IMR-90 (cell line): Measurements from ENCODE around the gene MYO1C. TPM values are rescaled to one million over a fixed set of nuclear protein-coding genes. Genes with fewer than 3 reads are reported as not detected.

Experiments used
- ATAC-seq: fragments of 200-7000 bp; cut with Tn5 transposase; 2 replicates; pipeline ENCODE4 v1.9.1; 2020; ENCODE audit warnings: low read depth, mild to moderate bottlenecking, moderate library complexity
- BruUV-seq: library from RNA; stranded (reverse); fragments of 400-500 nt; replicated peaks from 2 replicates; lab custom pipeline; 2021; lab: Mats Ljungman, UMichigan
- CTCF ChIA-PET: fragments of 300-600 bp; formaldehyde crosslinking; extraction: SDS; loops from one replicate; lab custom pipeline; 2021; ENCODE audit warnings: antibody characterized with exemption; lab: Yijun Ruan, JAX
- POLR2A ChIA-PET: fragments of 300-600 bp; sonication (Branson Sonifier 250); formaldehyde crosslinking; loops from one replicate; lab custom pipeline; 2022; ENCODE audit warnings: antibody characterized with exemption; ENCODE audit not compliant: unreplicated experiment; lab: Charles Lee
- DNase-seq: peaks from one replicate; pipeline ENCODE4 v3.0.0; 2013
- H2AFZ ChIP-seq: replicated peaks from 2 replicates; pipeline ENCODE3; 2013; ENCODE audit warnings: low read length, mild to moderate bottlenecking; ENCODE audit not compliant: poor library complexity
- H2AK5ac ChIP-seq: 2 replicates; pipeline ENCODE4 v1.6.1; 2013; ENCODE audit warnings: low read depth, low read length, inconsistent platforms
- H2AK9ac ChIP-seq: replicated peaks from 2 replicates; pipeline ENCODE3; 2013; ENCODE audit warnings: mild to moderate bottlenecking, low read depth, low read length, moderate library complexity; ENCODE audit not compliant: poor library complexity
- H2BK120ac ChIP-seq: 2 replicates; pipeline ENCODE4 v1.6.1; 2013; ENCODE audit warnings: low read depth, low read length, inconsistent platforms
- H2BK15ac ChIP-seq: 3 replicates; pipeline ENCODE4 v1.6.1; 2013; ENCODE audit warnings: low read depth, low read length, inconsistent platforms
- H2BK20ac ChIP-seq: 2 replicates; pipeline ENCODE4 v1.6.1; 2013; ENCODE audit warnings: low read depth, mild to moderate bottlenecking, inconsistent platforms, low read length, moderate library complexity
- H2BK5ac ChIP-seq: 2 replicates; pipeline ENCODE4 v1.6.1; 2013; ENCODE audit warnings: mild to moderate bottlenecking, low read depth, low read length, inconsistent platforms; ENCODE audit not compliant: poor library complexity, severe bottlenecking
- H3K14ac ChIP-seq: replicated peaks from 2 replicates; pipeline ENCODE4 v1.6.1; 2013; ENCODE audit warnings: low read depth, low read length, inconsistent platforms
- H3K18ac ChIP-seq: 2 replicates; pipeline ENCODE4 v1.6.1; 2013; ENCODE audit warnings: low read depth, low read length, control low read depth
- H3K23ac ChIP-seq: 2 replicates; pipeline ENCODE4 v1.6.1; 2013; ENCODE audit warnings: low read depth, low read length, inconsistent platforms
- H3K27ac ChIP-seq: 2 replicates; pipeline ENCODE4 v1.5.1; 2013; ENCODE audit warnings: mild to moderate bottlenecking, control low read depth, low read length; ENCODE audit not compliant: insufficient read depth
- H3K27me3 ChIP-seq: 2 replicates; pipeline ENCODE4 v1.6.1; 2013; ENCODE audit warnings: low read length; ENCODE audit not compliant: control insufficient read depth, insufficient read depth
- H3K36me3 ChIP-seq: 2 replicates; pipeline ENCODE4 v1.6.1; 2013; ENCODE audit warnings: low read length, mixed read lengths; ENCODE audit not compliant: control insufficient read depth, insufficient read depth
- H3K4ac ChIP-seq: 2 replicates; pipeline ENCODE4 v1.6.1; 2013; ENCODE audit warnings: low read depth, low read length, inconsistent platforms
- H3K4me1 ChIP-seq: 2 replicates; pipeline ENCODE4 v1.6.1; 2013; ENCODE audit warnings: low read length, mixed read lengths; ENCODE audit not compliant: control insufficient read depth, insufficient read depth
- H3K4me2 ChIP-seq: 2 replicates; pipeline ENCODE4 v1.6.1; 2013; ENCODE audit warnings: low read depth, mild to moderate bottlenecking, control low read depth, low read length, moderate library complexity
- H3K4me3 ChIP-seq: 2 replicates; pipeline ENCODE4 v1.5.1; 2013; ENCODE audit warnings: low read depth, mild to moderate bottlenecking, control low read depth, low read length, moderate library complexity; ENCODE audit not compliant: insufficient read depth
- H3K56ac ChIP-seq: 2 replicates; pipeline ENCODE4 v1.6.1; 2013; ENCODE audit warnings: low read length, inconsistent platforms; ENCODE audit not compliant: insufficient read depth; ENCODE audit errors: extremely low read depth
- H3K79me1 ChIP-seq, 2 experiments: 2 replicates each; pipeline ENCODE4 v1.6.1; 2013; ENCODE audit warnings: low read length in 2 of 2, inconsistent platforms in 1 of 2, low read depth in 1 of 2
- H3K9ac ChIP-seq: 2 replicates; pipeline ENCODE4 v1.6.1; 2013; ENCODE audit warnings: low read depth, low read length, control low read depth
- H3K9me1 ChIP-seq: 2 replicates; pipeline ENCODE4 v1.6.1; 2013; ENCODE audit warnings: low read length, inconsistent platforms; ENCODE audit not compliant: insufficient read depth
- H3K9me3 ChIP-seq: 2 replicates; pipeline ENCODE4 v1.6.1; 2013; ENCODE audit warnings: low read length; ENCODE audit not compliant: control insufficient read depth, insufficient read depth
- H4K20me1 ChIP-seq: 2 replicates; pipeline ENCODE4 v1.6.1; 2013; ENCODE audit warnings: low read length, inconsistent platforms; ENCODE audit not compliant: insufficient read depth
- H4K5ac ChIP-seq: 2 replicates; pipeline ENCODE4 v1.6.1; 2013; ENCODE audit warnings: mild to moderate bottlenecking, low read depth, low read length, control low read depth
- H4K8ac ChIP-seq, 2 experiments: 2 replicates each; pipeline ENCODE4 v1.6.1; 2013; ENCODE audit warnings: low read depth in 2 of 2, low read length in 2 of 2, control low read depth in 1 of 2, inconsistent platforms in 1 of 2
- H4K91ac ChIP-seq: 2 replicates; pipeline ENCODE4 v1.6.1; 2013; ENCODE audit warnings: low read depth, low read length, inconsistent platforms; ENCODE audit not compliant: insufficient read depth
- BHLHE40 ChIP-seq: fragments of 150-350 bp; IDR thresholded peaks from 2 replicates; pipeline ENCODE4 v1.6.1; 2016; ENCODE audit warnings: mild to moderate bottlenecking, low read depth, low read length
- CEBPB ChIP-seq: IDR thresholded peaks from 2 replicates; pipeline ENCODE4 v1.6.1; 2012; ENCODE audit warnings: low read depth, low read length, improper control_type of control experiment
- CHD1 ChIP-seq: IDR thresholded peaks from 2 replicates; pipeline ENCODE4 v1.6.1; 2012; ENCODE audit warnings: low read depth, low read length, improper control_type of control experiment
- FOS ChIP-seq: fragments of 150-350 bp; IDR thresholded peaks from 2 replicates; pipeline ENCODE4 v1.6.1; 2016; ENCODE audit warnings: low read depth, low read length
- MAZ ChIP-seq: IDR thresholded peaks from 2 replicates; pipeline ENCODE4 v1.6.1; 2012; ENCODE audit warnings: low read depth, mild to moderate bottlenecking, low read length, improper control_type of control experiment, moderate library complexity, borderline replicate concordance
- RCOR1 ChIP-seq: IDR thresholded peaks from 2 replicates; pipeline ENCODE4 v1.6.1; 2012; ENCODE audit warnings: mild to moderate bottlenecking, low read length, improper control_type of control experiment; ENCODE audit not compliant: insufficient replicate concordance
- RFX5 ChIP-seq: IDR thresholded peaks from 2 replicates; pipeline ENCODE4 v1.8.0; 2012; ENCODE audit warnings: low read depth, mild to moderate bottlenecking, low read length, moderate library complexity
- SMC3 ChIP-seq: fragments of 150-350 bp; IDR thresholded peaks from 2 replicates; pipeline ENCODE4 v1.6.1; 2016; ENCODE audit warnings: low read depth, mild to moderate bottlenecking, antibody characterized with exemption, low read length, moderate library complexity
- WGBS, 2 experiments: methylation state at CpG; one replicate each; pipeline versions ENCODE4 v1.1.5 to v1.1.7; 2013; ENCODE audit warnings: missing lambda C conversion rate in 2 of 2; ENCODE audit not compliant: insufficient read length in 1 of 2; ENCODE audit errors: extremely low coverage in 2 of 2; 5-methylcytosine and 5-hydroxymethylcytosine counted together
- dilution Hi-C: fragments of 300-500 bp; cut with HindIII; formaldehyde crosslinking; loops from one replicate; pipeline ENCODE4 v1.14.3; 2018; ENCODE audit warnings: low sequenced_read_pairs; ENCODE audit not compliant: unreplicated experiment
- in situ Hi-C: fragments of 300-500 bp; cut with MboI; formaldehyde crosslinking; loops from 3 replicates; pipeline ENCODE4 v1.14.3; 2019; ENCODE audit warnings: low sequenced_read_pairs, inconsistent platforms, mixed read lengths
- intact Hi-C: fragments of 100-400 bp; cut with micrococcal nuclease; formaldehyde crosslinking; loops from 2 replicates; pipeline ENCODE4 v1.10.0; 2022
- polyA plus RNA-seq, 3 experiments: library from polyadenylated mRNA; depleted of rRNA; stranded (reverse); fragments of >200 nt; gene quantifications; 2 replicates each; pipeline ENCODE4 v1.2.3, GENCODE V29; 2012; ENCODE audit warnings: low replicate concordance in 1 of 3
- total RNA-seq: library from RNA; depleted of rRNA; stranded (reverse); fragments of >200 nt; gene quantifications from 2 replicates; pipeline ENCODE4 v1.2.3, GENCODE V29; 2012
- TF ChIP-seq, protein P1 (sequence below): conservative IDR thresholded peaks from 2 replicates; pipeline ENCODE4 v1.5.1; 2012; ENCODE audit warnings: mild to moderate bottlenecking, low read depth, low read length, improper control_type of control experiment

The MYO1C gene
- total and polyA plus RNA-seq, 2 of the 4 experiments (the other 2 are of a cell fraction) = 162 to 196 TPM

DNA sequence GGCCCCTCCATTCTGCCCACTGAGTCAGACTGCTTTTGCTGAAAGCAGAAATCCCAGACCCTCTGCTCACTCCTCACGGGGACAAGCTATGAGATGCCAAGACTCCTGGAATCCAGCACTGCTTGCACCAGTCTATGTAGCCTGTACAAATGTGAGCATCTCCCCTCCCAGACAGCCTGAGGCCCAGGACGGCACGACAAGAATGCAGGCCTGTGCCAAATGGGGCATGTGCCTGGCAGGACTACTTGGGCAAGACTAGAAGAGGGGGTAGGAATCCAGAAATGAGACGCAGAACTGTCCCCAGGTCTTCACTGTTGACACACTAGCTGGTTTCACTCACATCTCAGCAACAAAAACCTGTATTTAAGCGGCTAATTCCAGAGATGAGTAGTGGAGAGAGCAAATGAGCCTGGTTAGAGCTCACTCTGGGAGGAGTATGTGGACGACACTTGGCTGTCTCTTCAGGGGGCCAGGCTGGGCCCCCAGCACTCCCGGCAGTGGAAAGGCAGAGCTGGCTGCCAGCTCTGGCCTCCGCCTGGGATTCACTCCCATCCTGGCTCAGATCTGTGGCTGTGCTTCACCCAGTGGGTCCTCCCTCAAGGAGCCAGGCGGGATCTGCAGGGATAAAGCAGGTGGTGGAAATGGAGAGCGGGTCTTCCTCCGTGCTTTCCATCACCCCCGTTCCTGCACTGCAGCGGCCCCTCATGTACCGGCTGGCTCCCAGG, 2.9 kb upstream of the MYO1C start:
- intact Hi-C loops (no loop called here), in situ Hi-C loops (no loop called here), dilution Hi-C loops (no loop called here)
- no peak for ATAC-seq
- no peaks in the 10 kb centered on the region for H3K9me3 ChIP-seq
- BruUV-seq = no TSS peak
- no peak overlapping the region for H3K27ac ChIP-seq
- no peak overlapping the region for H3K56ac ChIP-seq
- no peak overlapping the region for H4K8ac ChIP-seq
- no peak overlapping the region for H3K4me2 ChIP-seq
- DNase-seq = no peak
- H3K9me1 ChIP-seq = peaks cover 9% of the 10 kb centered on the region; the same call in 1 of the 2 replicates
- no peak overlapping the region for H4K91ac ChIP-seq
- H4K20me1 ChIP-seq = peaks cover 3% of the 10 kb centered on the region; the same call in 1 of the 2 replicates
- H3K4ac ChIP-seq = no peak overlapping the region
- peaks cover 5 to 20% of the 10 kb centered on the region in 2 experiments; a peak in 3 of 4 replicates for H3K79me1 ChIP-seq
- no peak overlapping the region for H2BK120ac ChIP-seq
- no peak overlapping the region for H2BK15ac ChIP-seq
- POLR2A ChIA-PET = interaction anchor here (0.5 kb wide), 1 partner anchor 94 kb away, joined by 3 read pairs; no protein-coding TSS in a partner anchor
- no peak overlapping the region for H2AK9ac ChIP-seq
- H2BK20ac ChIP-seq = no peak overlapping the region
- no peak overlapping the region for H3K4me3 ChIP-seq
- H3K27me3 ChIP-seq = no peaks in the 10 kb centered on the region
- no peak overlapping the region for H2AK5ac ChIP-seq
- no peak overlapping the region for H4K5ac ChIP-seq
- WGBS, 2 experiments = 61% methylated on average over 3 of the region's 14 CpGs; no CpG with 5 or more reads in 1 of the 2 experiments
- H2AFZ ChIP-seq = no peak overlapping the region
- CTCF ChIA-PET = no interaction called here
- H3K14ac ChIP-seq = no peak overlapping the region
- peaks cover 14% of the 10 kb centered on the region for H3K36me3 ChIP-seq
- H3K4me1 ChIP-seq = peaks cover 11% of the 10 kb centered on the region
- H3K23ac ChIP-seq = no peak overlapping the region
- no peak overlapping the region for H3K18ac ChIP-seq
- TF ChIP-seq CHD1 (no peak), FOS (no peak), RCOR1 (no peak), RFX5 (no peak), CEBPB (no peak), SMC3 (no peak), MAZ (no peak), BHLHE40 (no peak)
- TF ChIP-seq, protein P1, sequence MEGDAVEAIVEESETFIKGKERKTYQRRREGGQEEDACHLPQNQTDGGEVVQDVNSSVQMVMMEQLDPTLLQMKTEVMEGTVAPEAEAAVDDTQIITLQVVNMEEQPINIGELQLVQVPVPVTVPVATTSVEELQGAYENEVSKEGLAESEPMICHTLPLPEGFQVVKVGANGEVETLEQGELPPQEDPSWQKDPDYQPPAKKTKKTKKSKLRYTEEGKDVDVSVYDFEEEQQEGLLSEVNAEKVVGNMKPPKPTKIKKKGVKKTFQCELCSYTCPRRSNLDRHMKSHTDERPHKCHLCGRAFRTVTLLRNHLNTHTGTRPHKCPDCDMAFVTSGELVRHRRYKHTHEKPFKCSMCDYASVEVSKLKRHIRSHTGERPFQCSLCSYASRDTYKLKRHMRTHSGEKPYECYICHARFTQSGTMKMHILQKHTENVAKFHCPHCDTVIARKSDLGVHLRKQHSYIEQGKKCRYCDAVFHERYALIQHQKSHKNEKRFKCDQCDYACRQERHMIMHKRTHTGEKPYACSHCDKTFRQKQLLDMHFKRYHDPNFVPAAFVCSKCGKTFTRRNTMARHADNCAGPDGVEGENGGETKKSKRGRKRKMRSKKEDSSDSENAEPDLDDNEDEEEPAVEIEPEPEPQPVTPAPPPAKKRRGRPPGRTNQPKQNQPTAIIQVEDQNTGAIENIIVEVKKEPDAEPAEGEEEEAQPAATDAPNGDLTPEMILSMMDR = no peak
- H2BK5ac ChIP-seq = no peak overlapping the region
- H3K9ac ChIP-seq = no peak overlapping the region
